Lung (tissue), 12 donors: Measurements from ENCODE around the gene ARHGDIA. TPM values are rescaled to one million over a fixed set of nuclear protein-coding genes. Genes with fewer than 3 reads are reported as not detected.

Source experiments
- ATAC-seq: fragments of 200-7000 bp; cut with Tn5 transposase; one replicate; pipeline ENCODE4 v1.9.1; 2020; ENCODE audit warnings: moderate number of reproducible peaks; ENCODE audit not compliant: insufficient read depth, low FRiP score
- DNase-seq, 3 donors: peaks; one replicate each; pipeline ENCODE4 v3.0.0-alpha.2; 2013 to 2017
- H3K27ac ChIP-seq, 2 donors: one replicate each; pipeline ENCODE4 v1.5.1; 2013; ENCODE audit warnings: mild to moderate bottlenecking in 2 of 2, moderate library complexity in 2 of 2, control low read depth in 1 of 2, inconsistent platforms in 1 of 2, low read depth in 1 of 2, low read length in 1 of 2
- H3K27me3 ChIP-seq, 3 donors: one replicate each; pipeline ENCODE4 v1.5.1; 2013; ENCODE audit warnings: low read length in 2 of 3; ENCODE audit not compliant: control insufficient read depth in 3 of 3, insufficient read depth in 3 of 3
- H3K36me3 ChIP-seq, 4 donors: one replicate each; pipeline ENCODE4 v1.5.1; 2013; ENCODE audit warnings: low read length in 4 of 4, mild to moderate bottlenecking in 1 of 4, moderate library complexity in 1 of 4; ENCODE audit not compliant: control insufficient read depth in 4 of 4, insufficient read depth in 4 of 4
- H3K4me1 ChIP-seq, 5 donors: one replicate each; pipeline ENCODE4 v1.5.1; 2013; ENCODE audit warnings: low read length in 5 of 5, mild to moderate bottlenecking in 2 of 5, moderate library complexity in 1 of 5; ENCODE audit not compliant: control insufficient read depth in 5 of 5, insufficient read depth in 5 of 5
- H3K4me3 ChIP-seq: one replicate; pipeline ENCODE4 v1.5.1; 2013; ENCODE audit warnings: mild to moderate bottlenecking, control low read depth, moderate library complexity
- H3K9ac ChIP-seq, 2 donors: one replicate each; pipeline ENCODE4 v1.5.1; 2013; ENCODE audit warnings: low read length in 2 of 2, control low read depth in 1 of 2; ENCODE audit not compliant: insufficient read depth in 1 of 2
- H3K9me3 ChIP-seq, 4 donors: one replicate each; pipeline ENCODE4 v1.5.1; 2013; ENCODE audit warnings: low read length in 3 of 4, mild to moderate bottlenecking in 1 of 4, moderate library complexity in 1 of 4; ENCODE audit not compliant: control insufficient read depth in 4 of 4, insufficient read depth in 3 of 4
- WGBS, 2 donors: extraction: QIAGEN DNeasy Blood & Tissue Kit; methylation state at CpG; one replicate each; pipeline ENCODE4 v1.1.7; 2013; 5-methylcytosine and 5-hydroxymethylcytosine counted together
- polyA plus RNA-seq, 2 donors: library from polyadenylated mRNA; stranded (reverse); fragments of 200-250 nt; gene quantifications; one replicate each; pipeline ENCODE4 v1.2.1, GENCODE V29; 2013
- total RNA-seq, 2 donors: library from RNA; depleted of rRNA in 1 of 2; stranded (reverse); fragments of >200 nt in 1 of 2; gene quantifications; one replicate each; pipeline ENCODE4 v1.2.1, GENCODE V29; 2014 to 2021
- TF ChIP-seq, protein P1 (sequence below): IDR thresholded peaks from 2 replicates; pipeline ENCODE4 v1.5.1; 2012; ENCODE audit warnings: mild to moderate bottlenecking; ENCODE audit errors: control extremely low read depth, extremely low read depth
- donor health status: control.
- donor health status: control.
- donor health status: Bipolar disorder and iron deficiency.
- donor health status: healthy.
- donor health status: DM: yes; HTN: yes; CAD: no.

The ARHGDIA gene
- total and polyA plus RNA-seq, 4 donors = 118 to 558 (median 396) TPM

DNA sequence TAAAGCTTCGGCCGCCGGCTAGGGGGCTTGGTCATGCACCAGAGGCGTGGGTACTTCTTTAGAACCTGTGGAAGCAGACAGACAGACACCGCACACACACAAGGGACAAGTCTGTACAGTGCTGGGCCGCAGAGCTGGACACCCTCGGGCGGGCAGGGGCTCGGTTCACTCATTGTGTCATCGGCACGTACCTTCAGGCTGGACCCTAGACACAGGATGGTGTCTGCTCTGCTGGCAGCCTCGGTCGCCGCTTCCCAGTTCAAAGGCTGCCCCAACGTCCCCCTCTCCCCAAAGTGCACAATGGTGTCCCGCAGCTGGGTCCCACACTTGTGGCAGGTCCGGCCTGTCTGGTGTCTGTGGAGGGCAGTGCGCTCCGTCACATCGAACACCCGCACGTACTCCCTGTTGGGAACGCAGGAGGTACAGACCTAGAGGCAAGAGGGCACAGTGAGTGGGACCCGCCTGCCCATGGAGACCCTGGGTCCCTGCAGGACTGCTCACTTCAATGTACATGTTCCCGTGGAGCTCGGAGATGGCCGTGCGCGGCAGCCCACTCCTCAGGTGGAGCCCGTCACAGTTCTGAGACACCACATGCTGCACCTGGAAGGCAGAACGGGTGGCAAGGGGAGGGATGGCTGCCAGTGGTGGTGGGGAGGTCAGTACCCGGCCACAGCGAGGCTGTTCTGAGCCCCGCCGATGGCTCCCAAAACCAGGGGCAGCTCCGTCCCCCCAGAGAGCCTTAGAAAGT is 43.1 kb upstream of the ARHGDIA start:
- no peak overlapping the region for H3K4me3 ChIP-seq
- H3K9me3 ChIP-seq = no peaks in the 10 kb centered on the region
- H3K9ac ChIP-seq = no peak overlapping the region
- DNase-seq (no peak), ATAC-seq (no peak)
- H3K4me1 ChIP-seq = peaks cover 0 to 20% (median 10%) of the 10 kb centered on the region in 5 donors
- H3K36me3 ChIP-seq = peaks cover 5 to 40% (median 13%) of the 10 kb centered on the region in 4 donors
- H3K27ac ChIP-seq = no peak overlapping the region
- no peaks in the 10 kb centered on the region for H3K27me3 ChIP-seq
- TF ChIP-seq, protein P1, sequence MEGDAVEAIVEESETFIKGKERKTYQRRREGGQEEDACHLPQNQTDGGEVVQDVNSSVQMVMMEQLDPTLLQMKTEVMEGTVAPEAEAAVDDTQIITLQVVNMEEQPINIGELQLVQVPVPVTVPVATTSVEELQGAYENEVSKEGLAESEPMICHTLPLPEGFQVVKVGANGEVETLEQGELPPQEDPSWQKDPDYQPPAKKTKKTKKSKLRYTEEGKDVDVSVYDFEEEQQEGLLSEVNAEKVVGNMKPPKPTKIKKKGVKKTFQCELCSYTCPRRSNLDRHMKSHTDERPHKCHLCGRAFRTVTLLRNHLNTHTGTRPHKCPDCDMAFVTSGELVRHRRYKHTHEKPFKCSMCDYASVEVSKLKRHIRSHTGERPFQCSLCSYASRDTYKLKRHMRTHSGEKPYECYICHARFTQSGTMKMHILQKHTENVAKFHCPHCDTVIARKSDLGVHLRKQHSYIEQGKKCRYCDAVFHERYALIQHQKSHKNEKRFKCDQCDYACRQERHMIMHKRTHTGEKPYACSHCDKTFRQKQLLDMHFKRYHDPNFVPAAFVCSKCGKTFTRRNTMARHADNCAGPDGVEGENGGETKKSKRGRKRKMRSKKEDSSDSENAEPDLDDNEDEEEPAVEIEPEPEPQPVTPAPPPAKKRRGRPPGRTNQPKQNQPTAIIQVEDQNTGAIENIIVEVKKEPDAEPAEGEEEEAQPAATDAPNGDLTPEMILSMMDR = no peak
- WGBS, 2 donors = 96 to 98% methylated on average over 36 of the region's 36 CpGs

DNA sequence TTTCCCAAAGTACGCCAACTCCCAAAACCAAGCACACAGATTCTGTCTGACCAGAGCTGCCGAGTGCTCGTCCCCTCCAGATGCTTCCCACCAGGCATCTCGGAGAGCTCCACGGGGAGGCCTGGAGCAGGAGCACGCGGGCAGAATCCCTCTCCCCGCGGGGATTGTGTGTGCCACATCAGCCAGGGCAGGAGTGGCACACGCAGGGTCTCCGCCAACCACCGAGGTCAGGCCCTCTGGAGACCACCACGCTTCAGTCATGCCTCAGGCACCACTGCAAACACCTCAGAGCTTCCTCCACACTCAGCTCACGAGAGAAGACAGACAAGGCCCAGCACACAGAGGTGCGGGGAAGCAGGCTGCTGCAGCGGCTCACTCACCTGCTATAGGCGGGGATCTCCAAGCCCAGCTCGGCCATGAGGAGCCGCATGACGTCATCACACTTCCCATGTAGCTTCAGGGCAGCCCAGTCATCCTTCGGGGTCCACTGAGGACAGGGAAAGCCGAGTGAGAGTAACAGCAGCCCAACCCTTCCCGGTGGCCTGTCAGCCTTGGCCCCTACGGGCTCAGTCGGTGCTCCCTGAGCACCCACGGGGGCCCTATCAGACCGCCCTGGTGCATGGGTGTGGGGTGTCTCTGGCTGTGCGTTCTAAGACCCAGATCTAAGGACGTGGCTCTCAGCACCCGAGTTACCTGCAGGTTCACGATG is 42.4 kb upstream of the ARHGDIA start:
- ATAC-seq (no peak), DNase-seq (no peak)
- H3K4me3 ChIP-seq = no peak overlapping the region
- H3K36me3 ChIP-seq = peaks cover 5 to 44% (median 13%) of the 10 kb centered on the region in 4 donors
- no peaks in the 10 kb centered on the region for H3K27me3 ChIP-seq
- H3K9me3 ChIP-seq = no peaks in the 10 kb centered on the region
- 95% methylated on average over 31 of the region's 31 CpGs for WGBS, 2 donors
- TF ChIP-seq, protein P1 = no peak
- H3K9ac ChIP-seq = no peak overlapping the region
- H3K27ac ChIP-seq = no peak overlapping the region
- H3K4me1 ChIP-seq = peaks cover 0 to 20% (median 10%) of the 10 kb centered on the region in 5 donors

DNA sequence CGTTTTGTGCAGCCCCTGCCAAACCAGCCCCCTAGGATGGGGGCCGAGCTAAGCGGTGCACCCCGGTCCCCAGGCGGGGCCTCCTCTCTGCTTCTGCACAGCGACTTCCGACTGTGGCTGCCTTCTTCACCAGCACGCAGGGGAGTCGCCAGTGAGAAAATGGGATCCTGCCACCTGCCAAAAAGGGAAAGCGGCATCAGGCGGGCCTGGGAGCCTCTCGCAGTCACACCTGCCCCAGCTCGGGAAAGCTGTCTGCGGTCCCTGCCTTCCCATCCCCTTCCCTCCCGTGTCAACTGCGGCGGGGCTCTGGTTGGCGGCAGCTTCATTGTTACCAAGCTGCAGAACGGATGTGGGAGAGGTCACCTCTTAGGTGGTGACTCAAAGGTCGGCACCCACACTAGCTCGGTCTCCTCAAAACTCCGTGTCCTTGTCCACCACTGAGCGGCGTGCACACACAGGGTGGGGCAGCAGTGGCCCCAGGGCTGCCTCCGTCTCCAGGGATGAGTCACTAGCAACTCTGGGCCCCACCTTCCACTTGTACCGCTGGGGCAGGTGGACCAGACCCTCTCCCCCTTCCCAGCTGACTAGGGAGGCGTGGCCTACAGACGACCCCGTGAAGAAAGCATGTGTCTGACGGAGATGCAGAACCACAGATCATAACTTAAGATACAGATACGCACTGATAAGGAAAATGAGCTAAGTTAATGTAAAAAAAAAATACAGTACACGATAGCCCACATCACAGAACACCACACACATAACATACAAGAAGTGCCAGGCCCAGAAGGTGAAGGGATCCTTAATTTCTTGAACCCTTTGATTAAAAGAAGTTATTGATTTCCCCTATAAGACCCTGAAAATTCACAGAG is 41.5 kb upstream of the ARHGDIA start:
- peaks cover 0 to 20% (median 10%) of the 10 kb centered on the region in 5 donors for H3K4me1 ChIP-seq
- H3K36me3 ChIP-seq = peaks cover 5 to 53% (median 13%) of the 10 kb centered on the region in 4 donors
- no peak overlapping the region for H3K27ac ChIP-seq
- H3K27me3 ChIP-seq = no peaks in the 10 kb centered on the region
- no peaks in the 10 kb centered on the region for H3K9me3 ChIP-seq
- 81 to 91% methylated on average over 32 of the region's 32 CpGs for WGBS, 2 donors
- no peak overlapping the region for H3K9ac ChIP-seq
- TF ChIP-seq, protein P1 = no peak
- ATAC-seq (no peak), DNase-seq (no peak)
- H3K4me3 ChIP-seq = no peak overlapping the region
